C4-2B (cell line): ENCODE results near the gene PINLYP.
"Not testable (repeated sequence)": the region's sequence is repeated elsewhere in the genome, so short reads cannot be mapped to it uniquely, and the experiment has no call there.

Source experiments
- ZFX ChIP-seq: fragments of 450-650 bp; IDR thresholded peaks from 2 replicates; pipeline ENCODE4 v1.6.1; 2017
- TF ChIP-seq, protein P1 (sequence below): fragments of 450-650 bp; conservative IDR thresholded peaks from 2 replicates; pipeline ENCODE4 v1.5.1; 2017; ENCODE audit warnings: mild to moderate bottlenecking

DNA sequence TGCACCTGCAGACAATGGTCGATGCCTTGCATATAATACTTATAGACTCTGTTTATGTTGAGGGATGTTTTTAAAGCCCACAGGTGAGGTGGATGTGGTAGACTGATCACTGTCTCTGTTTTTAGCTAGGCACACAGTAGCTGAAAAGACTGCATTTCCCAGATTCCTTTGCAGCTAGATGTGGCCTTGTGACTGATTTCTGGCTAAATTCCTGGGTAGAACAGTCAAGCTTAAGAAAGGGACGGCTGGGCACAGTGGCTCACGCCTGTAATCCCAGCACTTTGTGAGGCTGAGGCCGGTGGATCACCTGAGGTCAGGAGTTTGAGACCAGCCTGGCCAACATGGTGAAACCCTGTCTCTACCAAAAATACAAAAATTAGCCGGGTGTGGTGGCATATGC, 24.7 kb downstream of the PINLYP start:
- TF ChIP-seq, protein P1, sequence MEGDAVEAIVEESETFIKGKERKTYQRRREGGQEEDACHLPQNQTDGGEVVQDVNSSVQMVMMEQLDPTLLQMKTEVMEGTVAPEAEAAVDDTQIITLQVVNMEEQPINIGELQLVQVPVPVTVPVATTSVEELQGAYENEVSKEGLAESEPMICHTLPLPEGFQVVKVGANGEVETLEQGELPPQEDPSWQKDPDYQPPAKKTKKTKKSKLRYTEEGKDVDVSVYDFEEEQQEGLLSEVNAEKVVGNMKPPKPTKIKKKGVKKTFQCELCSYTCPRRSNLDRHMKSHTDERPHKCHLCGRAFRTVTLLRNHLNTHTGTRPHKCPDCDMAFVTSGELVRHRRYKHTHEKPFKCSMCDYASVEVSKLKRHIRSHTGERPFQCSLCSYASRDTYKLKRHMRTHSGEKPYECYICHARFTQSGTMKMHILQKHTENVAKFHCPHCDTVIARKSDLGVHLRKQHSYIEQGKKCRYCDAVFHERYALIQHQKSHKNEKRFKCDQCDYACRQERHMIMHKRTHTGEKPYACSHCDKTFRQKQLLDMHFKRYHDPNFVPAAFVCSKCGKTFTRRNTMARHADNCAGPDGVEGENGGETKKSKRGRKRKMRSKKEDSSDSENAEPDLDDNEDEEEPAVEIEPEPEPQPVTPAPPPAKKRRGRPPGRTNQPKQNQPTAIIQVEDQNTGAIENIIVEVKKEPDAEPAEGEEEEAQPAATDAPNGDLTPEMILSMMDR, result not testable (repeated sequence)
- not testable (repeated sequence) for TF ChIP-seq ZFX
